A549 (cell line): ENCODE results near the gene TRABD. TPM values are rescaled to one million over a fixed set of nuclear protein-coding genes. Genes with fewer than 3 reads are reported as not detected.

Experiments used
- ATAC-seq, 2 experiments: fragments of 200-7000 bp in 1 of 2; fragments of >200 bp in 1 of 2; cut with Nextera tagmentation in 1 of 2; cut with Tn5 transposase in 1 of 2; 3 replicates each; pipeline versions ENCODE4 v1.8.0 to v1.9.1; 2018 to 2020; ENCODE audit warnings: mild to moderate bottlenecking in 1 of 2, moderate library complexity in 1 of 2
- CTCF ChIA-PET: fragments of 300-600 bp; sonication (Branson Sonifier 250); formaldehyde crosslinking; extraction: SDS; loops from one replicate; lab custom pipeline; 2021; ENCODE audit warnings: antibody characterized with exemption, inconsistent platforms; lab: Yijun Ruan, JAX
- POLR2A ChIA-PET: fragments of 350-600 bp; formaldehyde crosslinking; extraction: SDS; loops from one replicate; lab custom pipeline; 2021; ENCODE audit warnings: antibody characterized with exemption, inconsistent platforms; lab: Yijun Ruan, JAX
- DNase-seq, 2 experiments: peaks; one replicate each; pipeline versions ENCODE4 v3.0.0 to v3.0.0-alpha.2; 2011 to 2016; ENCODE audit warnings: low read depth in 1 of 2, low spot score in 1 of 2
- FAIRE-seq: peaks from 2 replicates; lab custom pipeline; 2011; peaks lifted over from hg19 to GRCh38; lab: Jason Lieb, UNC
- H3K27ac ChIP-seq, 2 experiments: fragments of >200 bp; sonication (Bioruptor Twin); formaldehyde crosslinking; 3 replicates each; pipeline ENCODE4 v1.5.1; 2016 to 2017
- H3K4me1 ChIP-seq: fragments of >200 bp; sonication (Bioruptor Twin); formaldehyde crosslinking; 3 replicates; pipeline ENCODE4 v1.6.1; 2016
- H3K4me2 ChIP-seq: fragments of >200 bp; sonication (Bioruptor Twin); formaldehyde crosslinking; 3 replicates; pipeline ENCODE4 v1.6.1; 2016
- H3K4me3 ChIP-seq: fragments of >200 bp; sonication (Bioruptor Twin); formaldehyde crosslinking; 3 replicates; pipeline ENCODE4 v1.5.1; 2016
- H3K9me3 ChIP-seq: fragments of >200 bp; sonication (Bioruptor Twin); formaldehyde crosslinking; 3 replicates; pipeline ENCODE4 v1.6.1; 2016
- CHD4 ChIP-seq: fragments of 200-600 bp; sonication (generic); IDR thresholded peaks from 2 replicates; pipeline ENCODE4 v1.6.1; 2016; ENCODE audit warnings: antibody characterized with exemption, mild to moderate bottlenecking, borderline replicate concordance
- FOSL2 ChIP-seq, 2 experiments: fragments of 450-650 bp in 1 of 2; fragments of >200 bp in 1 of 2; sonication (Bioruptor Twin) in 1 of 2; formaldehyde crosslinking; IDR thresholded peaks; 2 replicates each; pipeline versions ENCODE4 v1.5.0 to v1.6.1; 2016 to 2020; ENCODE audit warnings: mild to moderate bottlenecking in 1 of 2, moderate library complexity in 1 of 2
- HDAC2 ChIP-seq: fragments of 200-600 bp; sonication (generic); IDR thresholded peaks from 2 replicates; pipeline ENCODE4 v1.6.1; 2016
- HOXB5 ChIP-seq: fragments of 250-450 bp; sonication (Bioruptor Pico); IDR thresholded peaks from 2 replicates; pipeline ENCODE4 v1.5.0; 2020; ENCODE audit warnings: mild to moderate bottlenecking, moderate library complexity
- JUNB ChIP-seq: fragments of >200 bp; sonication (Bioruptor Twin); formaldehyde crosslinking; IDR thresholded peaks from 2 replicates; pipeline ENCODE4 v1.6.1; 2016
- KDM1A ChIP-seq: fragments of 200-600 bp; sonication (generic); IDR thresholded peaks from 2 replicates; pipeline ENCODE4 v1.6.1; 2016; ENCODE audit warnings: low read depth, mild to moderate bottlenecking
- MAX ChIP-seq: IDR thresholded peaks from 2 replicates; pipeline ENCODE4 v1.6.1; 2012
- MAZ ChIP-seq: fragments of 150-350 bp; IDR thresholded peaks from 2 replicates; pipeline ENCODE4 v1.6.1; 2014; ENCODE audit warnings: antibody characterized with exemption, low read depth, low read length, borderline replicate concordance
- MYC ChIP-seq: IDR thresholded peaks from 2 replicates; pipeline ENCODE4 v1.6.1; 2012; ENCODE audit warnings: mild to moderate bottlenecking, inconsistent platforms, low read length, improper control_type of control experiment, borderline replicate concordance
- NFE2L2 ChIP-seq: fragments of 150-350 bp; conservative IDR thresholded peaks from 2 replicates; pipeline ENCODE4 v1.6.1; 2014; ENCODE audit warnings: low read length
- NR3C1 ChIP-seq: fragments of >200 bp; sonication (Bioruptor Twin); formaldehyde crosslinking; IDR thresholded peaks from 3 replicates; pipeline ENCODE4 v1.6.1; 2017
- PHF8 ChIP-seq: fragments of 200-600 bp; sonication (generic); IDR thresholded peaks from 2 replicates; pipeline ENCODE4 v1.6.1; 2016; ENCODE audit warnings: low read depth, mild to moderate bottlenecking, antibody characterized with exemption, moderate library complexity, borderline replicate concordance
- POLR2A ChIP-seq: IDR thresholded peaks from 2 replicates; pipeline ENCODE4 v1.6.1; 2012; ENCODE audit warnings: mild to moderate bottlenecking, low read length
- RFX5 ChIP-seq: fragments of 450-650 bp; IDR thresholded peaks from 2 replicates; pipeline ENCODE4 v1.7.1; 2014; ENCODE audit warnings: antibody characterized with exemption, mild to moderate bottlenecking, moderate library complexity
- RNF2 ChIP-seq: fragments of 200-600 bp; sonication (generic); IDR thresholded peaks from 2 replicates; pipeline ENCODE4 v1.6.1; 2016; ENCODE audit warnings: low read depth, mild to moderate bottlenecking, antibody characterized with exemption, moderate library complexity, borderline replicate concordance
- SREBF2 ChIP-seq: fragments of 450-650 bp; IDR thresholded peaks from 2 replicates; pipeline ENCODE4 v1.6.1; 2014; ENCODE audit warnings: mild to moderate bottlenecking, moderate library complexity
- TFCP2L1 ChIP-seq: fragments of 250-450 bp; sonication (Bioruptor Pico); IDR thresholded peaks from 2 replicates; pipeline ENCODE4 v1.5.0; 2021; ENCODE audit warnings: mild to moderate bottlenecking
- TP53 ChIP-seq: fragments of 250-450 bp; sonication (Bioruptor Pico); IDR thresholded peaks from 2 replicates; pipeline ENCODE4 v1.5.0; 2021; ENCODE audit warnings: mild to moderate bottlenecking, moderate library complexity
- ZC3H11A ChIP-seq: fragments of 450-650 bp; IDR thresholded peaks from 2 replicates; pipeline ENCODE4 v1.6.1; 2014; ENCODE audit warnings: antibody characterized with exemption, mild to moderate bottlenecking
- whole genome bisulfite sequencing: methylation state at CpG from one replicate; pipeline ENCODE4 v1.1.6; 2017; ENCODE audit errors: missing lambda C conversion rate; 5-methylcytosine and 5-hydroxymethylcytosine counted together
- polyA plus RNA-seq, 4 experiments: library from polyadenylated mRNA; depleted of rRNA in 3 of 4; stranded (reverse); fragments of >200 nt; fragmentation: RNase III in 1 of 4; extraction: RNeasy Plus Mini Kit Qiagen cat#74134 plus additional on column Dnase treatment in 1 of 4; gene quantifications; 2 replicates in 3 of 4; 3 replicates in 1 of 4; pipeline ENCODE4 v1.2.3, GENCODE V29; 2011 to 2017
- TF ChIP-seq, protein P1 (sequence below): fragments of >200 bp; sonication (Bioruptor Twin); formaldehyde crosslinking; IDR thresholded peaks from 2 replicates; pipeline ENCODE4 v1.6.1; 2016
- TF ChIP-seq, protein P2 (sequence below): IDR thresholded peaks from 2 replicates; pipeline ENCODE4 v1.6.1; 2012
- TF ChIP-seq, protein P3 (sequence below): fragments of 250-450 bp; sonication (Bioruptor Pico); IDR thresholded peaks from 2 replicates; pipeline ENCODE4 v1.5.0; 2020; ENCODE audit warnings: low read depth, mild to moderate bottlenecking, moderate library complexity
- TF ChIP-seq, protein P4 (sequence below): fragments of >200 bp; sonication (Bioruptor Twin); formaldehyde crosslinking; IDR thresholded peaks from 3 replicates; pipeline ENCODE4 v1.5.1; 2016
- TF ChIP-seq, protein P5 (sequence below): fragments of 250-450 bp; sonication (Bioruptor Pico); IDR thresholded peaks from 2 replicates; pipeline ENCODE4 v1.5.0; 2021; ENCODE audit warnings: mild to moderate bottlenecking, moderate library complexity, borderline replicate concordance

TRABD gene
- polyA plus RNA-seq, 2 of the 4 experiments (the other 2 are of a cell fraction), result 14.8 to 30.4 TPM

DNA sequence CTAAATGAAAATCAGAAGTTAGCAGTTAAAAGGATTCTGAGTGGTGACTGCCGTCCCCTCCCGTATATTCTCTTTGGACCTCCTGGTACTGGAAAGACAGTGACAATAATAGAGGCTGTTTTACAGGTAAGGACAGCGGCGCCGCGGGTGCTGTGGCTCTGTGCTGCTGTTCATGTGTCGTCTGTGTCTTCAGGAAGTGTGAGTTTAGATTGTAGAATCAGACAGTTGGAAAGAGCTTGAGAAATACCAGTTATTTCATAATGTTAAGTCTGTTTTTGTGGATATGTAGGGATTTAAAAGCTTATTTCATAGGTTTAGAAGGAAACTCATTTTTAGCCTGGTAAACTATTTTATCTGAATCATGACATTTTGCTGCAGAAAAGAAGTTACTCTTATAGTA lies 42.6 kb upstream of the TRABD start:
- DNase-seq (no peak), FAIRE-seq (no peak), ATAC-seq (no peak)
- TF ChIP-seq POLR2A, result no peak
- TF ChIP-seq NR3C1, result no peak
- TF ChIP-seq CHD4, result no peak
- TF ChIP-seq SREBF2, result no peak
- TF ChIP-seq NFE2L2, result no peak
- no peak for TF ChIP-seq TP53 (CRISPR knock-in tag)
- TF ChIP-seq, protein P1, sequence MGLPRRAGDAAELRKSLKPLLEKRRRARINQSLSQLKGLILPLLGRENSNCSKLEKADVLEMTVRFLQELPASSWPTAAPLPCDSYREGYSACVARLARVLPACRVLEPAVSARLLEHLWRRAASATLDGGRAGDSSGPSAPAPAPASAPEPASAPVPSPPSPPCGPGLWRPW, result no peak
- TF ChIP-seq, protein P2, sequence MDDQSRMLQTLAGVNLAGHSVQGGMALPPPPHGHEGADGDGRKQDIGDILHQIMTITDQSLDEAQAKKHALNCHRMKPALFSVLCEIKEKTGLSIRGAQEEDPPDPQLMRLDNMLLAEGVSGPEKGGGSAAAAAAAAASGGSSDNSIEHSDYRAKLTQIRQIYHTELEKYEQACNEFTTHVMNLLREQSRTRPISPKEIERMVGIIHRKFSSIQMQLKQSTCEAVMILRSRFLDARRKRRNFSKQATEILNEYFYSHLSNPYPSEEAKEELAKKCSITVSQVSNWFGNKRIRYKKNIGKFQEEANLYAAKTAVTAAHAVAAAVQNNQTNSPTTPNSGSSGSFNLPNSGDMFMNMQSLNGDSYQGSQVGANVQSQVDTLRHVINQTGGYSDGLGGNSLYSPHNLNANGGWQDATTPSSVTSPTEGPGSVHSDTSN, result no peak
- TF ChIP-seq, protein P3, sequence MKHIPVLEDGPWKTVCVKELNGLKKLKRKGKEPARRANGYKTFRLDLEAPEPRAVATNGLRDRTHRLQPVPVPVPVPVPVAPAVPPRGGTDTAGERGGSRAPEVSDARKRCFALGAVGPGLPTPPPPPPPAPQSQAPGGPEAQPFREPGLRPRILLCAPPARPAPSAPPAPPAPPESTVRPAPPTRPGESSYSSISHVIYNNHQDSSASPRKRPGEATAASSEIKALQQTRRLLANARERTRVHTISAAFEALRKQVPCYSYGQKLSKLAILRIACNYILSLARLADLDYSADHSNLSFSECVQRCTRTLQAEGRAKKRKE (CRISPR knock-in tag), result no peak
- TF ChIP-seq JUNB, result no peak
- Histone ChIP-seq H3K27ac (no peak overlapping the region), H3K4me1 (peaks cover 10% of the 10 kb centered on the region; the same call in 1 of the 3 replicates), H3K4me2 (no peak overlapping the region), H3K9me3 (no peaks in the 10 kb centered on the region), H3K4me3 (no peak overlapping the region)
- WGBS, result 74% methylated on average over 7 of the region's 7 CpGs
- ChIA-PET POLR2A (no interaction called here), CTCF (interaction anchor here (0.7 to 1.4 kb wide), 2 partner anchors 66 to 72 kb away, joined by 3 to 4 read pairs; no protein-coding TSS in a partner anchor)

GRCh38 chr22:50144005-50144614 lies 41.6 kb upstream of the TRABD start:
- ATAC-seq (no peak), DNase-seq (no peak), FAIRE-seq (no peak)
- 73% methylated on average over 9 of the region's 18 CpGs for WGBS
- CTCF ChIA-PET, result interaction anchor here (1.2 to 7.3 kb wide), 2 partner anchors 9 to 96 kb away, joined by 3 to 29 read pairs; no protein-coding TSS in a partner anchor
- TF ChIP-seq MAX (no peak), POLR2A (no peak), FOSL2 (IDR thresholded peaks at IDR 0.05) (no peak), FOSL2 (CRISPR knock-in tag; IDR thresholded peaks at IDR 0.05) (no peak), RFX5 (no peak), JUNB (no peak), HOXB5 (CRISPR knock-in tag) (no peak), MYC (no peak), RNF2 (no peak)
- TF ChIP-seq, protein P4, sequence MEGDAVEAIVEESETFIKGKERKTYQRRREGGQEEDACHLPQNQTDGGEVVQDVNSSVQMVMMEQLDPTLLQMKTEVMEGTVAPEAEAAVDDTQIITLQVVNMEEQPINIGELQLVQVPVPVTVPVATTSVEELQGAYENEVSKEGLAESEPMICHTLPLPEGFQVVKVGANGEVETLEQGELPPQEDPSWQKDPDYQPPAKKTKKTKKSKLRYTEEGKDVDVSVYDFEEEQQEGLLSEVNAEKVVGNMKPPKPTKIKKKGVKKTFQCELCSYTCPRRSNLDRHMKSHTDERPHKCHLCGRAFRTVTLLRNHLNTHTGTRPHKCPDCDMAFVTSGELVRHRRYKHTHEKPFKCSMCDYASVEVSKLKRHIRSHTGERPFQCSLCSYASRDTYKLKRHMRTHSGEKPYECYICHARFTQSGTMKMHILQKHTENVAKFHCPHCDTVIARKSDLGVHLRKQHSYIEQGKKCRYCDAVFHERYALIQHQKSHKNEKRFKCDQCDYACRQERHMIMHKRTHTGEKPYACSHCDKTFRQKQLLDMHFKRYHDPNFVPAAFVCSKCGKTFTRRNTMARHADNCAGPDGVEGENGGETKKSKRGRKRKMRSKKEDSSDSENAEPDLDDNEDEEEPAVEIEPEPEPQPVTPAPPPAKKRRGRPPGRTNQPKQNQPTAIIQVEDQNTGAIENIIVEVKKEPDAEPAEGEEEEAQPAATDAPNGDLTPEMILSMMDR, result no peak
- H3K4me3 ChIP-seq, result no peak overlapping the region
- no peak overlapping the region for H3K27ac ChIP-seq
- H3K9me3 ChIP-seq, result no peaks in the 10 kb centered on the region
- no peak overlapping the region for H3K4me2 ChIP-seq
- H3K4me1 ChIP-seq, result peaks cover 10% of the 10 kb centered on the region; the same call in 1 of the 3 replicates
- POLR2A ChIA-PET, result no interaction called here

GRCh38 chr22:50145721-50146438 lies 39.8 kb upstream of the TRABD start:
- POLR2A ChIA-PET, result no interaction called here
- no peak for DNase-seq
- no peak for ATAC-seq
- CTCF ChIA-PET, result interaction anchor here (0.6 to 7.3 kb wide), 12 partner anchors 27 to 512 kb away, joined by 3 to 32 read pairs (median 3); no protein-coding TSS in a partner anchor
- WGBS, result 62% methylated on average over 22 of the region's 25 CpGs
- Histone ChIP-seq H3K4me2 (no peak overlapping the region), H3K9me3 (no peaks in the 10 kb centered on the region), H3K4me3 (no peak overlapping the region), H3K27ac (no peak overlapping the region), H3K4me1 (no peaks in the 10 kb centered on the region)
- FAIRE-seq, result no peak
- TF ChIP-seq, protein P3 (CRISPR knock-in tag), result no peak
- TF ChIP-seq RFX5 (no peak), ZC3H11A (no peak), TFCP2L1 (CRISPR knock-in tag) (no peak), NFE2L2 (no peak), HOXB5 (CRISPR knock-in tag) (no peak), PHF8 (no peak), KDM1A (no peak), HDAC2 (no peak), MAZ (no peak), FOSL2 (IDR thresholded peaks at IDR 0.05) (no peak), FOSL2 (CRISPR knock-in tag; IDR thresholded peaks at IDR 0.05) (no peak)
- TF ChIP-seq, protein P5, sequence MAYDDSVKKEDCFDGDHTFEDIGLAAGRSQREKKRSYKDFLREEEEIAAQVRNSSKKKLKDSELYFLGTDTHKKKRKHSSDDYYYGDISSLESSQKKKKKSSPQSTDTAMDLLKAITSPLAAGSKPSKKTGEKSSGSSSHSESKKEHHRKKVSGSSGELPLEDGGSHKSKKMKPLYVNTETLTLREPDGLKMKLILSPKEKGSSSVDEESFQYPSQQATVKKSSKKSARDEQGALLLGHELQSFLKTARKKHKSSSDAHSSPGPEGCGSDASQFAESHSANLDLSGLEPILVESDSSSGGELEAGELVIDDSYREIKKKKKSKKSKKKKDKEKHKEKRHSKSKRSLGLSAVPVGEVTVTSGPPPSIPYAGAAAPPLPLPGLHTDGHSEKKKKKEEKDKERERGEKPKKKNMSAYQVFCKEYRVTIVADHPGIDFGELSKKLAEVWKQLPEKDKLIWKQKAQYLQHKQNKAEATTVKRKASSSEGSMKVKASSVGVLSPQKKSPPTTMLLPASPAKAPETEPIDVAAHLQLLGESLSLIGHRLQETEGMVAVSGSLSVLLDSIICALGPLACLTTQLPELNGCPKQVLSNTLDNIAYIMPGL (CRISPR knock-in tag), result no peak
- TF ChIP-seq, protein P1, result no peak
